Gastroesophageal sphincter (tissue), 4 donors: ENCODE data around the gene LAMB4. TPM values are rescaled to one million over a fixed set of nuclear protein-coding genes. Genes with fewer than 3 reads are reported as not detected.

ENCODE experiments used
- ATAC-seq: fragments of 150-250 bp; one replicate; pipeline ENCODE4 v1.9.1; 2016; ENCODE audit warnings: mild to moderate bottlenecking, moderate library complexity
- H3K27ac ChIP-seq, 4 donors: fragments of 200-600 bp; sonication (generic) in 3 of 4; 1 replicate in 3 of 4; 2 replicates in 1 of 4; pipeline ENCODE4 v1.5.1; 2016 to 2019
- H3K27me3 ChIP-seq: fragments of 200-600 bp; sonication (generic); one replicate; pipeline ENCODE4 v1.5.1; 2019
- H3K36me3 ChIP-seq, 2 donors: fragments of 200-600 bp; sonication (generic); one replicate each; pipeline ENCODE4 v1.5.1; 2019; ENCODE audit warnings: control low read depth in 1 of 2
- H3K4me1 ChIP-seq, 3 donors: fragments of 200-600 bp; sonication (generic); 1 replicate in 2 of 3; 2 replicates in 1 of 3; pipeline ENCODE4 v1.5.1; 2016 to 2019; ENCODE audit warnings: control low read depth in 2 of 3
- H3K4me3 ChIP-seq, 2 donors: fragments of 200-600 bp; sonication (generic); one replicate each; pipeline ENCODE4 v1.5.1; 2019; ENCODE audit warnings: mild to moderate bottlenecking in 1 of 2, moderate library complexity in 1 of 2
- H3K9me3 ChIP-seq, 3 donors: fragments of 200-600 bp; sonication (generic); one replicate each; pipeline ENCODE4 v1.5.1; 2017 to 2019; ENCODE audit warnings: control low read depth in 2 of 3
- EP300 ChIP-seq: sonication (generic); formaldehyde crosslinking; IDR thresholded peaks from one replicate; pipeline ENCODE4 v1.6.1; 2017; ENCODE audit warnings: antibody characterized with exemption, mild to moderate bottlenecking
- POLR2A ChIP-seq, 2 donors: fragments of 450-650 bp; IDR thresholded peaks; one replicate each; pipeline ENCODE4 v1.6.1; 2017; ENCODE audit warnings: antibody characterized with exemption in 2 of 2, mild to moderate bottlenecking in 2 of 2, moderate library complexity in 1 of 2
- POLR2AphosphoS5 ChIP-seq: sonication (generic); formaldehyde crosslinking; IDR thresholded peaks from one replicate; pipeline ENCODE4 v1.6.1; 2017; ENCODE audit warnings: antibody characterized with exemption
- WGBS, 2 donors: methylation state at CpG; one replicate each; pipeline ENCODE4 v1.1.5; 2018; ENCODE audit warnings: low coverage in 1 of 2; 5-methylcytosine and 5-hydroxymethylcytosine counted together
- total RNA-seq, 4 donors: library from RNA; depleted of rRNA; stranded (reverse); fragments of >200 nt; gene quantifications; one replicate each; pipeline ENCODE4 v1.1.0, GENCODE V29; 2016
- TF ChIP-seq, protein P1 (sequence below), 4 experiments: fragments of 200-600 bp in 2 of 4; fragments of 450-650 bp in 2 of 4; sonication (generic) in 1 of 4; IDR thresholded peaks; one replicate each; pipeline ENCODE4 v1.5.1; 2017 to 2019; ENCODE audit warnings: antibody characterized with exemption in 4 of 4, mild to moderate bottlenecking in 2 of 4, moderate library complexity in 2 of 4

The LAMB4 gene
- total RNA-seq, 4 donors from 2014 or later, result 0.23 to 0.82 TPM; not detected in 2

DNA sequence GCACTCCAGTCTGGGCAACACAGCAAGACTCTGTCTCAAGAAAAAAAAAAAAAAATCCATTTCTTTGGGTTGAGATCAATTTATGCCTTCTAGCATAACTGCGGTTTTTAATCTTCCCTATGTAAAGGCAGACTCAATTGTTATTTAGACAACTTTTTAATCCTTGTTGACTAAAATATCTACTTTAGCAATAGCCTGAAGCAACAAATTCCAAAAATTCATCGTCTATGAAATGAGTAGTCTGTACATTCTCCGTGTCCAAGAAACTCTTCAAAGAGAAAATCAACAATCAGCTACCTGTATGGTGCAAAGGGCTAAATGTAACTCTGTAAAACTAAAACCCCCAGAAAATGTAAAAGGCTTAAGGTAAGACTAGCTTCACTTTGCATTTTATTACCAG is 150.0 kb downstream of the LAMB4 start:
- ATAC-seq, result no peak
- Histone ChIP-seq H3K27me3 (no peaks in the 10 kb centered on the region), H3K9me3 (no peaks in the 10 kb centered on the region), H3K4me3 (no peak overlapping the region), H3K27ac (peak overlapping the region in 3 of 4 donors; percentile 9 to 49 (median 48)), H3K4me1 (peaks cover 12 to 58% (median 12%) of the 10 kb centered on the region in 3 donors), H3K36me3 (peaks cover 0 to 62% of the 10 kb centered on the region in 2 donors)
- TF ChIP-seq POLR2AphosphoS5, result no peak
- no peak for TF ChIP-seq EP300
- 84 to 89% methylated on average over 3 of the region's 3 CpGs for WGBS, 2 donors

DNA sequence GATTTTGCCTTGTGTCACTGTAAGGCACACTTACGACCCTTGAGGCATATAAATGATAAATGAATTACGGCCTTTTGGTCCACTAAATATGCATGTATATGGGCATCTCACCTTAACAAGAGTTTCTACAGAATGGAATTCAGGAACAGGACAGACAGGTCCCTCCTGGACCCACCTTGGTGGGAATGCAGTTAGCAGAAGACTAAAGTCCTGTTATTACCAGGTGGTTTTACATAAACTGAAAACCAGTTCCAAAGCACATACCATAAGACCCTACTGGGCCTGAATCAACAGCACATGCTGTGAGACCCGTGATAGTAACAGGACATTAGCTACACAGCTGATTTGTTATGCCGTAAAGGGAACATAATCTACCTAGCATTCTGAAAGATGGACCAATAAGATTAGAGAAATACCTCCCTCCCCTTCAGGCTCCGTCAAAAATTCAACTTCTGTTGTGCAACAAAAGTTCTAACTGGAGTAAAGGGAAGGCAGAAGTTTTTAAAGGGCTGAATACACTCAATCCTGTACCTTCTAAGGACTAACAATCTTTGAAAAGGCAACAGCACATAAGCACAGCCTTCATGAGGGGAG is 151.2 kb downstream of the LAMB4 start:
- Histone ChIP-seq H3K27ac (peak overlapping the region; percentile 9 to 49 (median 36)), H3K4me1 (peaks cover 12 to 53% (median 12%) of the 10 kb centered on the region in 3 donors), H3K27me3 (no peaks in the 10 kb centered on the region), H3K9me3 (no peaks in the 10 kb centered on the region), H3K36me3 (peaks cover 0 to 62% of the 10 kb centered on the region in 2 donors), H3K4me3 (no peak overlapping the region)
- no peak for TF ChIP-seq EP300
- no peak for TF ChIP-seq POLR2A (IDR thresholded peaks at IDR 0.05)
- no peak for ATAC-seq
- 90 to 92% methylated on average over 4 to 5 of the region's 5 CpGs for WGBS, 2 donors

DNA sequence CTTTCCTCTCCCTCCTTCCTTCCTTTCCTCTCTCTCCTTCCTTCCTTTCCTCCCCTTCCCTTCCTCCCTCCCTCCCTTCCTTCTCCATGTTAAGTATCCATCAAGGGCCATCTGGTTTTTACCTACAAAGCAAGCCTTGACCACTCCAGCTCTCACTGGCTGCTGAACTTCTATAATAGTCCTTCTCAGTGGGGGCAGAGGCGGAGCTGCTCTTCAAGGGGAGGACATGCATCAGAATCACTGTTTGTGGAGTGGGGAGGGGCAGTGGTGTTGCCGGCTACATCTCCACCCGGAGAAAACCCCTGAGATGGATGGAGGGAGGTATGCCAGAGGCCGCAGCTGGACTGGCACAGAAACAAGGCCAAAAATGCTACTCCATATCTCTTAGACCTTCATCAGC is 153.1 kb downstream of the LAMB4 start:
- peak overlapping the region in 2 of 4 donors; percentile 2 to 51 for H3K27ac ChIP-seq

DNA sequence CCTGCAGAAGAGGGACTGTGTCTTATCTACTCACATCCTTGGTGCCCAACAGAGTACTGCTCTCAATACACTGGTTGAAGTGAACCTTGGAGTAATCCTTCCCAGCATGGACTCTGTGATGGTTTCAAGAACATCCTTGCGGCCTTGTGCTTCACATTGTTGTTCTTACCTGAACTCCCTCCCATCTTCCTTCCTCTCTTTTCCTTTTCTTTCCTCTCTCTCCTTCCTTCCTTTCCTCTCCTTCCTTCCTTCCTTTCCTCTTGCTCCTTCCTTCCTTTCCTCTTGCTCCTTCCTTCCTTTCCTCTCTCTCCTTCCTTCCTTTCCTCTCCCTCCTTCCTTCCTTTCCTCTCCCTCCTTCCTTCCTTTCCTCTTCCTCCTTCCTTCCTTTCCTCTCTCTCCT is 153.5 kb downstream of the LAMB4 start:
- Histone ChIP-seq H3K27ac (peak overlapping the region in 3 of 4 donors; percentile 6 to 51 (median 16)), H3K4me1 (peaks cover 6 to 53% (median 12%) of the 10 kb centered on the region in 3 donors), H3K9me3 (no peaks in the 10 kb centered on the region), H3K4me3 (no peak overlapping the region), H3K27me3 (no peaks in the 10 kb centered on the region), H3K36me3 (peaks cover 0 to 79% of the 10 kb centered on the region in 2 donors)
- TF ChIP-seq POLR2AphosphoS5 (no peak), EP300 (no peak), POLR2A (IDR thresholded peaks at IDR 0.05) (no peak)
- TF ChIP-seq, protein P1, sequence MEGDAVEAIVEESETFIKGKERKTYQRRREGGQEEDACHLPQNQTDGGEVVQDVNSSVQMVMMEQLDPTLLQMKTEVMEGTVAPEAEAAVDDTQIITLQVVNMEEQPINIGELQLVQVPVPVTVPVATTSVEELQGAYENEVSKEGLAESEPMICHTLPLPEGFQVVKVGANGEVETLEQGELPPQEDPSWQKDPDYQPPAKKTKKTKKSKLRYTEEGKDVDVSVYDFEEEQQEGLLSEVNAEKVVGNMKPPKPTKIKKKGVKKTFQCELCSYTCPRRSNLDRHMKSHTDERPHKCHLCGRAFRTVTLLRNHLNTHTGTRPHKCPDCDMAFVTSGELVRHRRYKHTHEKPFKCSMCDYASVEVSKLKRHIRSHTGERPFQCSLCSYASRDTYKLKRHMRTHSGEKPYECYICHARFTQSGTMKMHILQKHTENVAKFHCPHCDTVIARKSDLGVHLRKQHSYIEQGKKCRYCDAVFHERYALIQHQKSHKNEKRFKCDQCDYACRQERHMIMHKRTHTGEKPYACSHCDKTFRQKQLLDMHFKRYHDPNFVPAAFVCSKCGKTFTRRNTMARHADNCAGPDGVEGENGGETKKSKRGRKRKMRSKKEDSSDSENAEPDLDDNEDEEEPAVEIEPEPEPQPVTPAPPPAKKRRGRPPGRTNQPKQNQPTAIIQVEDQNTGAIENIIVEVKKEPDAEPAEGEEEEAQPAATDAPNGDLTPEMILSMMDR (IDR thresholded peaks at IDR 0.05), result no peak
- no peak for ATAC-seq
- WGBS, 2 donors, result 8 to 100% methylated on average over 1 of the region's 1 CpG

More for the DNA sequence above, 153.1 kb downstream of the LAMB4 start:
- TF ChIP-seq, protein P1 (IDR thresholded peaks at IDR 0.05), result no peak
- no peak for TF ChIP-seq EP300
- TF ChIP-seq POLR2AphosphoS5, result no peak
- ATAC-seq, result no peak
- 40 to 67% methylated on average over 1 to 3 of the region's 4 CpGs for WGBS, 2 donors
- H3K4me1 ChIP-seq, result peaks cover 6 to 53% (median 11%) of the 10 kb centered on the region in 3 donors
- H3K27me3 ChIP-seq, result no peaks in the 10 kb centered on the region
- no peaks in the 10 kb centered on the region for H3K9me3 ChIP-seq
- H3K4me3 ChIP-seq, result no peak overlapping the region
- peaks cover 0 to 77% of the 10 kb centered on the region in 2 donors for H3K36me3 ChIP-seq

DNA sequence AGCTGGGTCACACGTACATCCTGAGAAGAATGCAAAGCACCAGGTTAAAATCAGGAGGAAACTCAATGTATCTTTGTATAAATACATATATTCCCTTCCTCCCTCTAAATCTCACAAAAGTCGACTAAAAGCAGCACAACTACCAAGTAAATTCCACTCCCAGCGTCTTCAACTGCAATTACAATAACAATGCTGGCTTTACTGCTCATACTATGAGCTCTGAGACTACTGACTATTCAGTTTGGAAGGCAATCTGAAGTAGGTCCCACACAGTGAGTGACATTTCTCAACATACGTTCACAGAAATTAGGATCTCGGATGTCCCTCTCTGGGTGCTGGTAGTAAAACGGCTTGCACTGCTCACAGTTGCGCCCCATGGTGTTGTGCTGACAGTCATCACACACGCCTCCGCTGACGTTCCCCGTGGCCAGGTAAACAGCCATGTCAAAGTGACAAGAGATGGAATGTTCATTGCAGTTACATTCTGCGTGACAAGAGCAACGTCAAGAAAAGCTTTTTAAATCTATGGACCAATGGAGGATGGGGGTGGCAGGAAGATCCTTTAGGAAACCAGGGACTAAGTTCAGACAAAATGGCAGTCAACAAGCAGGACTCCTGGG is 154.7 kb downstream of the LAMB4 start:
- TF ChIP-seq EP300, result no peak
- TF ChIP-seq POLR2AphosphoS5, result no peak
- TF ChIP-seq, protein P1 (IDR thresholded peaks at IDR 0.05), result no peak
- TF ChIP-seq POLR2A (IDR thresholded peaks at IDR 0.05), result no peak
- Histone ChIP-seq H3K4me3 (no peak overlapping the region), H3K27me3 (no peaks in the 10 kb centered on the region), H3K4me1 (peaks cover 16 to 55% (median 17%) of the 10 kb centered on the region in 3 donors), H3K36me3 (peaks cover 0 to 83% of the 10 kb centered on the region in 2 donors), H3K9me3 (no peaks in the 10 kb centered on the region), H3K27ac (peak overlapping the region in 3 of 4 donors; percentile 15 to 51 (median 33))
- WGBS, 2 donors, result 71 to 81% methylated on average over 3 to 7 of the region's 13 CpGs
- ATAC-seq, result no peak

DNA sequence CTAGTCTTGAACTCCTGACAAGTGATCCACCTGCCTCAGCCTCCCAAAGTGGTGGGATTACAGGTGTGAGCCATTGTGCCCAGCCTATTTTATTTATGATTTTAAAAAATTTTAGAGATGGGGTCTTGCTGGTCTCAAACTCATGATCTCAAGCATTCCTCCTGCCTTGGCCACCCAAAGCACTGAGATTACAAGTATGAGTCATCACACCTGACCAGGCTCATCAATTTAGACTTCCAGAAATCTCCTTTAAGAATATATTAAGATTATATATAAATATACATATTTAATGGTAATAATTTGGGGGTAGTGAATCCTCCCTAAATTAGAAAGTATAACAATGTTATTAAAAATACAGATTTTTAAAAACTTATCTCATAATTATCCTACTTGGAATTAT is 156.3 kb downstream of the LAMB4 start:
- Histone ChIP-seq H3K9me3 (no peaks in the 10 kb centered on the region), H3K27me3 (no peaks in the 10 kb centered on the region), H3K4me1 (peaks cover 16 to 51% (median 17%) of the 10 kb centered on the region in 3 donors), H3K27ac (peak overlapping the region; percentile 79 to 87 (median 81)), H3K36me3 (peaks cover 0 to 67% of the 10 kb centered on the region in 2 donors), H3K4me3 (no peak overlapping the region)
- TF ChIP-seq POLR2A (IDR thresholded peaks at IDR 0.05), result no peak
- TF ChIP-seq POLR2AphosphoS5, result no peak
- no peak for TF ChIP-seq EP300
- TF ChIP-seq, protein P1 (IDR thresholded peaks at IDR 0.05), result no peak
- ATAC-seq, result no peak
